NCI-H2196 treated with DMSO at 0.1 percent for 48 hours (cell line): ENCODE results near the gene EFCAB6.

Source experiments
- DNase-seq: peaks from one replicate; lab custom pipeline; 2025; ENCODE audit not compliant: unreplicated experiment; lab: John Stamatoyannopoulos, UW

EFCAB6 gene, protein sequence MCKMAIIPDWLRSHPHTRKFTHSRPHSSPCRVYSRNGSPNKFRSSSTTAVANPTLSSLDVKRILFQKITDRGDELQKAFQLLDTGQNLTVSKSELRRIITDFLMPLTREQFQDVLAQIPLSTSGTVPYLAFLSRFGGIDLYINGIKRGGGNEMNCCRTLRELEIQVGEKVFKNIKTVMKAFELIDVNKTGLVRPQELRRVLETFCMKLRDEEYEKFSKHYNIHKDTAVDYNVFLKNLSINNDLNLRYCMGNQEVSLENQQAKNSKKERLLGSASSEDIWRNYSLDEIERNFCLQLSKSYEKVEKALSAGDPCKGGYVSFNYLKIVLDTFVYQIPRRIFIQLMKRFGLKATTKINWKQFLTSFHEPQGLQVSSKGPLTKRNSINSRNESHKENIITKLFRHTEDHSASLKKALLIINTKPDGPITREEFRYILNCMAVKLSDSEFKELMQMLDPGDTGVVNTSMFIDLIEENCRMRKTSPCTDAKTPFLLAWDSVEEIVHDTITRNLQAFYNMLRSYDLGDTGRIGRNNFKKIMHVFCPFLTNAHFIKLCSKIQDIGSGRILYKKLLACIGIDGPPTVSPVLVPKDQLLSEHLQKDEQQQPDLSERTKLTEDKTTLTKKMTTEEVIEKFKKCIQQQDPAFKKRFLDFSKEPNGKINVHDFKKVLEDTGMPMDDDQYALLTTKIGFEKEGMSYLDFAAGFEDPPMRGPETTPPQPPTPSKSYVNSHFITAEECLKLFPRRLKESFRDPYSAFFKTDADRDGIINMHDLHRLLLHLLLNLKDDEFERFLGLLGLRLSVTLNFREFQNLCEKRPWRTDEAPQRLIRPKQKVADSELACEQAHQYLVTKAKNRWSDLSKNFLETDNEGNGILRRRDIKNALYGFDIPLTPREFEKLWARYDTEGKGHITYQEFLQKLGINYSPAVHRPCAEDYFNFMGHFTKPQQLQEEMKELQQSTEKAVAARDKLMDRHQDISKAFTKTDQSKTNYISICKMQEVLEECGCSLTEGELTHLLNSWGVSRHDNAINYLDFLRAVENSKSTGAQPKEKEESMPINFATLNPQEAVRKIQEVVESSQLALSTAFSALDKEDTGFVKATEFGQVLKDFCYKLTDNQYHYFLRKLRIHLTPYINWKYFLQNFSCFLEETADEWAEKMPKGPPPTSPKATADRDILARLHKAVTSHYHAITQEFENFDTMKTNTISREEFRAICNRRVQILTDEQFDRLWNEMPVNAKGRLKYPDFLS (N-terminal part only)

DNA sequence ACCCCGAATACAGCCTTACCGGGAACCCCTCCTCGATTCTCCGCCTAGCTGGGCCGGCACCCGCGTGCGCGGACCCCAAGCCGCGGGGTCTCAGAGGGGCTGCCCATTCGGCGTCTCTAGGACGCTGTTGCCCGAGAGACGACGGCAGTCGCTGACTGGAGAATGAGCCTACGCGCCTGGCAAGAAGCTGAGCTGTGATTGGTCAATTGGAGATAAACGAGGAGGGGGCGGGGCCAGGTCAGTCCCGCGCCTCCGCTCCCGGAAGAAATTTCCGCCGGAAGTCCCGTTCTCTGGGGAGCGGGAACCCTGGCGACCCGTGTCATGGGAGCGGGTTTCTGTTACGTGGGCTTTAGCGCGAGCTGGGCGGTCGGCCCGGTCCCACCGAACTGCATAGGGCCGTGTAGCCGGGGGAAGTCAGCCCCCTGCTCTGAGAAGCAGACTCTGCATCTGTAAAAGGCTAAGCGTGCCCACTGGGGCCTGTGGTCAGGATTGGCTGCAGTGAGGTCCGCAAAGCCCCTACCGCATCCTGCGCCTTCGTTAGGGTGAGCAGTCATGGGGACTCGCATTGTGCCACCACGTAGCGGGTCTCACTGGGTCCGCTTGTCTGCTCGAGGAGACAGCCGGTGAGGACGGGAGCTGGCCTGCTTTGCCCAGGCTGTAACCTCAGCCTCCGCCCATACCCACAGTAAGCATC lies at the start of gene EFCAB6:
TSS of gene EFCAB6 (minus strand) at position 157 of the 694 bp plus-strand sequence. CDS start 29,987 bp downstream, outside the sequence.
- peak; percentile 90 for DNase-seq

DNA sequence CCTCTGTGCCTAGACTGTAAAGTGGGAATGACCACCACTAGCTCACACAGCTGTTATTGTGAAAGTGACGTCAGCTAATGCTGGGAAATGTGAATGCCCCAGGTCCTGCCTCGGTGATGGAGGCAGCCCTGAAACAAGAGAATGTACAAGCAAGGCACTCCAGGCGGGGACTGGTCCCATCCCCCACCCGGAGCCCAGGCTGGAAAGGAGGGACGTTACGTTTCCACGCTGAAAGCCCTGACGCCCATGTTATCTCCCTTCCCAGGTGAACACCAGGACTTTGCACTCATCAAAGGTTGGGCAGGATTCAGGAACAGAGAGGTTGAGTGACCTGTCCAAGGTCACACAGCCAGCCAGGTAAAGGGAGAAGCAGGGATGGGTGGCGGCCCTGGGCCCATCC lies 49.4 kb upstream of the EFCAB6 start:
- DNase-seq = no peak

DNA sequence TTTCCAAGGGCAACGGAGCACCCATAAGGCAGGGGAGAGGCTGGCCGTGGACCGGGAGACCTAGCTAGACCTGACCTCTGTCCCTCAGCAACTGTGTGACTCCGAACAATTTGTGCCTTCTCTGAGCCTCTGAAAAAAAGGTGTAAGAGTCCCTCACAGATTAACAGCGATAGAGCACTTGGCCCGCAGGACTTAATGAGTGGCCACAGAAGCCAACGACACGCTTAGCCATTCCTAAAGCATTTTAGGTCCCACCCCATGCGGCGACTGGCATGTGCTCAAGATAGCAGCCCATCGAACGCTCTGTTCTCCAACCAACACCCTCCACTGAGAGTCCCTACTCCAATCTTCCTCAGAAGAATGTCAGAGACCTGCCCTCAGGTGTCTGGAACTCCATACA lies 48.7 kb upstream of the EFCAB6 start:
- DNase-seq = no peak

DNA sequence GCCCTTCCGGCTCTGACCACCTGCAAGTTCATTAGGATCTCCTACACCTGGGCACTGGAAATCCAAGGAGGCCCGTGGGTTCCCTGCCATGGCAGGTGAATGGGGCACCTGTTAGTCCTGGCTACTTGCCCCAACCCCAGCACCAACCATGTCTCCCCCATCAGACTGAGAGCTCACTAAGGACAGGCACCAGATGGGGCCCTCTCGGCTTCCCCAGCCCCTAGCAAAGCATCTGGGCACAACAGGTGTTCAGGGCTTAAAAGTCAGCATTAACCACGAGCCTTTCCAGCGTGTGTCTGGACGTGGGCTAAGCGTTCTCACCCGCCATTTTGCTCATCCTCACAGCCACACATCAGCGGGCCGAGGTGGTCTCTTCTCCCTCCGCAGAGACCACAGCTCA lies 48.0 kb upstream of the EFCAB6 start:
- no peak for DNase-seq

DNA sequence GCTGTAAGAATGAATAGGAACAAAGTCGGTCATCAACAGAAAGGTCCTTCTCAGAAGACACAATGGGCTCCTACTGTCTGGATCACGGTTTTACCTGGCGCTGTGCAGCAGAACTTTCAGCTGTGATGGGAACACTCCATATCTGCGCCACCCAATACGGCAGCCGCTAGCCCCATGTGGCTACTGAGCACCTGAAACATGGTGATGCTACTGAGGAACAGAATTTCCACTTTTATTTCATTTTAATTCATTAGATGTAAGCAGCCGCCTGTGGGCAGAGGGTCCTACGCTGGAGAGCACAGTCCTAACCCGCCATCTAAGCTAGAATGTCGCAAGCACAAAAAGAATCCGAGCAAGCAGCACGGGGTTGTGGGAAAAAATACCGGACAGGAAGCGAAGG lies 47.5 kb upstream of the EFCAB6 start:
- DNase-seq = no peak

DNA sequence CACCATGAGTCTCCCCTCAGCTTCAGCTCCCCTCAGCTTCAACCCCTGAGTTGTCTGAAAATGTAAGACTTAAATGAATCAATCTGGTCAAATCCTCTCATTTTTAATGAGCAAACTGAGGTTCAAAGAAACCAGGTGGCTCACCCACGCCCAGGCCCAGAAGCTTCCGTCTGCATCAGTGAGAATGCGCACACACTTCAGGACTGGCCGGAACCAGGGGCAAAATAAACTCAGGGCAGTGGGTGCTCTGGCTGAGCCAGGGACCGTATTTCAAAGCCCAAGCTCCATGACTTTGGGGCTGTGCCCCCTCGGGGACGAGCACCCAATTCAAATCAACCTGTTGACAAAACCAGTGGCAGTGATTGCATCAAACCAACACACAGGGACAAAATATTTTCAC lies 47.1 kb upstream of the EFCAB6 start:
- no peak for DNase-seq

DNA sequence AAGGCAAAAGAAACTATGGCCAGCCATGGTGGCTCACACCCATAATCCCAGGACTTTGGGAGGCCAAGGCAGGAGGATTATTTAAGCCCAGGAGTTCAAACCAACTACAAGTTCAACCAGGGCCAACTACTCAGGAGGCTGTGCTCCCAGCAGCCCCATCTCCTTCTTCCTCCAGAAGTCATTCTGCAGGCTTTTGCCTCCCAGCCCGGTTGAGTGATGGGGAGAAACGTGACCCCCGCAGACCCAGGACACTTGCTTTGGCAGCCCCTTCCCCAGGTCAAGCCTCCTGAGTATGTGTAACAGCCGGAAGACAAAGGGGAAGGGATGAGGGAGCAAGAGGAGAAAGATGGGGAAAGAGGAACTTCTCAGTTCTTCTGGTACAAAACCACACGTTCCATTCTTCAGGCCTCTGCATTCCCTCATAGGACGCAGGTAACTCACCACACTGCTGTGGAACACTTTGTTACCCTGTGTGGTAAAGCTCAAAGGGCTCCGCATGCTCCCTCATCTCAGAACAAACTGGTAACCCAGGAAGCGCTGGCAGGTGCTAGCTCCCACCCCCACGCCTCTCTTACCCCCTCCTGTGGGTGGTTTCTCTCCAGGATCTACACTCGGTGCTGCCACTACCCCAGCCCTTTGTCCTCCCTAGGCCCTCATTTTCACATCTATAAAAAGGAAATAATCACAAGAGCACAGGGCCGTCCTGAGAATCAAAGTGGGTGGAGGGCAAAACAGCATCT lies 46.2 kb upstream of the EFCAB6 start:
- DNase-seq = no peak

DNA sequence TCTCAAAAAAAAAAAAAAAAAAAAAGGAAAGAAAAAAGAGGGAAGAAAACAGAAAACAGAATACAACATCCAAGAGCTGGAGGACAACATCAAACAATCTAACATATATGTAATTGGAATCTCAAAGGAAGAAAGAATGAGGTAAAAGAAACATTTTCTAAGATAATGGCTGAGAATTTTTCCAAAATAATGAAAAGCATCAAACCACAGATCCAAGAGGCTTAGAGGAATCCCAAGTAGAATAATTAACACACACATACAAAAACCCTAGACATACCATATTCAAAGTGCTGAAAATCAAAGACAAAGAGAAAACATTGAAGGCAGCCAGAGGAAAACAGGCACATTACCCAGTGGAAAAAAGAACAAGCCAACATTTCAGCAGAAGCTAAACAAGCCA lies 45.3 kb upstream of the EFCAB6 start:
- no peak for DNase-seq

DNA sequence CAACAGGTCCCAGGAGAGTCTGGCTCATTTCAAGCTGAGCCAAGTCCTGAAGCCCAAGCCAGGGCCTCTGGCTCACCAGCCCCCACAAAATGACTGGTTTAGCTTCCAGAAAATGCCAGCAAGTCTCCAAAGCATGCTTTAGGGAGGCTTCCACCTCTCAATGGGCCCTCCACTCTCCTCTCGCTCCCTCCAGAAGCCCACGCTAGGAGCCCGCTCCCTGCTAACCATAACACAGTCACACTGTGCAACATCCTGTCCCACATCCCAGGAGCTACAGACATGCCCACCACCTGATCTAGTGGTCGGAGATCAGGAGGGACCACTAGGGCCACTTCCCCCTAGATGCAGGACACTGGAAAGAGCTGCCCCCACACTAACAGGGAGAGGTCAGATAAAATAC lies 43.3 kb upstream of the EFCAB6 start:
- no peak for DNase-seq

DNA sequence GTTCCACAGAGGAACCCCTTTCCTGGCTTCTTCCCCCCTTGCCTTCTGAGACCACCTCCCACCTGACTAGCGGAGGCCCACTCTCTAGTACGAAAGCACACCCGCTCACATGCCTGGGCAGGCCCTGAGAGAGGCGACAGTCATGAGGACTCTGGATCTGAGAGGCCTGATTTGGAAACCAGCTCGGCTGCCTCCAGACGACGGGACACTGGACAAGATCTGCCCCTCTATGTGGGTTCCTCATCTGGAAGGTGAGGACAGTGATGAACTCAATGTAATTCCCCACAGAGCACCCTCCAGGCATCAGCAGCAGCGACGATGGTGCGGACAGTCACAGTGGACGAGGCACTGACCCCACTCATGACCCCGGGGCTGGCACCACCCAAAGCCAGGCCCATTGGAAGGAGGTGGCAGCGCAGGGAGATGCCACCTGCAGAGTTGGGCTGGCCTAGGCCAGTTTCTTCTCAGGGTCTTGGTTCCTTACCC lies 42.7 kb upstream of the EFCAB6 start:
- no peak for DNase-seq

DNA sequence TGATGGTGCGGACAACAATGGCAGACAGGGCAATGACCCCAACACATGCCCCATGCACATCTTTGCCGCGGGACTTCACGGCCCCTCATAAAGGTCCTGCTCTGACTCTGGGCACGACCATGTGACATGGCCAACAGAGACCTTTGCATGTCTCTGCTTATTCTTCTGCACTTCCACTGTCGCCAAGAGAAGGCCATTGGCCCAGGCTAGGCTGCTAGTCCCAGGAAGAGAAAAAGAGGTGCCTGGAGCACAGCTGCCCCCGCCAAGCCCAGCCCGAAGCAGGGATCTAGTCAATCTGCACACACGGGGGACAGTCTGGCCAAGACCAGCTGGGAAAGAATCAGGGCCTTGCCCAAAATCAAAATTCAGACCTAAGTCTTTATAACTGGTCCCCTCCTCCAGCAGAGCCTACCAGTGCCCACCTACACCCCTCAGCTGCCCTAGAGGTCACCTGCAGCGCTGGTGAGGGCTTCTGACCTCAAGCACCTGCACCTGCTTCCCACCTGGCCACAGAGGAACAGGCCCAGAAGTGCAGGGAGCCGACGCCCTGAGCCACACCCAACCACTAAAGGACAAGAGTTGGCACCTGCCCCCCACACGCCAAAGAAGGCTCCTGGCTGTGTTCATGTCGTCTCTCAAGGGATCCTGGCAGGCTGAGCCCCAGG lies 42.1 kb upstream of the EFCAB6 start:
- no peak for DNase-seq

DNA sequence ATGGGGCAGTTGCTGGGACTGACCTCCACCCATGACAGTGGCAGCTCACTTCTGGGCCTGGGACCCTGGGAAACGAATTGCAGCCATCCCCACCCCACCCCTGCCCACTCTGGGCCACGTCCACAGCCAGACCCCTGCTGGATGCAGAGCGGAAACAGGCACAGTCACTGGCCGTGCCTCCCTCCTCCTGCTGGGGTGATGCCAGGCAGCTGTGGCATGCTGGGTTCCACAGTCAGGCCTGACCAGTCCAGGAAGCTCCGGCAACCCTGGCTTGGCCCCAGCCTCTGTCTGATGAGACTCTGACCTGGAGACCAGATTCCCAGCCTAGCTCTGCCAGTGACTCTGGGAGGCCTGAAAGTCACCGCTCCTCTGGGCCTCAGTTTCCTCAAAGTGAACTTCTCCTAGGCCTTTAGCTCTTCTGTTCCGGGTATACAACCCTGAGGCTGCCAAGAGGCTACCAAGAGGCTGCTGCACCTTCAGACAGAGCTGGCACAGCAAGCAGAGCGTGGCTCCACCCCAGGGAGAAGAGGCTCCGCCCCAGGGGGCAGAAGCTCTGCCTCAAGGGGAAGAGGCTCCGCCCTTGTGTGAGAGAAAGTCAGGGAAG lies 41.3 kb upstream of the EFCAB6 start:
- no peak for DNase-seq

DNA sequence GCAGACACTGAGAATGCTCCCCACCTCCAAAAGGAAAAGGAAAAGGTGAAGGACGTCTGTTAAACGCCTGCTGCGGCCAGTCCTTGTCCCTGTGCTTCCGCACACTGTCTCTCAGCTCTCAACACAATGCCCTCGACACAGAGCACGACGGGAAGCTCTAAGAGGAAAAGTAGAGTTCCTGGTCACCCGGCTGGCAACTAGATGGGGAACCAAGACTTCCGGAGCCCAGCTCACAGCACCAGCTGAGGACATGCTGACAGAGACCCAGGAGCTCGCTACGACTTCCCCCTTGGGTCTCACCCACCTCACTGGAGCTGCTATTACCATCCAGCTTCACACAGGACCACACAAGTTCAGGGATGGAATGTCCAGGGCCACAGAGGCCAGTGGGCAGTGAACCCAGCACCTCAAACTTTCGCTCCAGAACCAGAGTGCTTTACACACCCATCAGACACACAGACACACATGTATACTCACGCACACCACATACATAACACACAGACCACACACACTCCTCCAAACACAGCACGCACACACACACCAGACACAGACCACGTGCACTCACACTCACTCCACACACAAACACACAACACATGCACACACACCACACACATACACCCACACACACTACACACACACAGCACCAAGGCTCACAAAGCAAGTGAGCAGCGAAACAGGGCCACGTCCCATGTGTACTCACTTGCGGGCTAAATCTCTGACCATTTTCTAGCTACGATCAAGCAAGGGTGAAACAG lies 40.6 kb upstream of the EFCAB6 start:
- no peak for DNase-seq

DNA sequence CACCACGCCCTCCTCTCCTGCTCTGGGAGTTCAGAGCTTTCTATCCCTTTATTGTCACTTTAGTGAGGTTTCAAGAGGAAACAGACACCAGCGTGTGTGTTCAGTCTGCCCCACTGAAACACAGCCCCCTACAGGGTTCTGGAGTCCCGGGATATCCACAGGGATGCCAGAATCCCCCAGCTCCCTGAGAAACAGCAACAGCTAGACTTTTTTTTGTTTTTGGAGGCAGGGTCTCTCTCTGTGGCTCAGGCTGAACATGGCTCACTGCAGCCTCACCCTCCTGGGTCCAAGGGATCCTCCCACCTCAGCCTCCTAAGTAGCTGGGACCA lies 39.8 kb upstream of the EFCAB6 start:
- no peak for DNase-seq

DNA sequence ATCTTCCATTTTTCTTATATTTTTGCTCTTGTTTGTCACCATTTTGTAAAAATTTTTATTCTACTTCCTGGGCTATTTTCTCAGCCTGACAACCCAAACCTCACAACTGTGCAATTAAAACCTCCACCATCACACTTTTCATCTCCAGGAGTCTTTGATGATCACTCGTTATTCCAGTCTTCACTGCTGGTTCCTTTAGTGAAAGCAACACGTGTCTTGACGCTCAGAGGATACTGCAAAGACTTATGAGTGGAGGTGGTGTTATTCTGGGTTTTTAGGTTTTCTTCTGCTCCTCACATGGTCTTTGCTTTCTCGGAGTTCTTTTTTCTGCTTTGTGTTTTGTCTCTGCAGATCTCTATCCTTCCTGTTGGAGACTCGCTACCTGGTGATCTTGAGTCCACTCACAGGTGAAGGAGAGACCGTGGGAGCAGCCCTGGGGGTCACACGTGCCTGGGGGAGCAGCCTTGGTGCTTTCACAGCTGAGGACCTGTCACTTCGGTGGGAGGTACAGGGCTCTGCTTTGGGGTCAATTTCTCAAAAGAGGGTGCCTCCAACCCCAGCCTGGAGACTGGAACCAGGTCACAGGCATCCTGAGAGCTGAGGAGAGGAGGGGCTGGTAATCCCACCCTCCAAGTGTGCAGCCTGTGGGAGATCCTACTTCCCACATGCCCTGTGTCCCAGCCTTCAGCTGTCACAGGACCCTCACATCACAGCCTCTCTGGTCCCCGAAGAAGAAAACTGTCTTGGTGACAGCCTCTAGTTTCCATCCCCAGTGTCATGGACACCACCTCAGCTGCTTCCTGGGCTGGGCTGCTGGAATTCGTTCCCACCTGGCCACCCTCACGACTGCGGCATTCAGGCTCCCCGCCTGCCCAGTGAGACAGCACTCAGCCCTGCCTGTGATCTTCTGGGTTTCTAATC lies 39.2 kb upstream of the EFCAB6 start:
- DNase-seq = no peak

DNA sequence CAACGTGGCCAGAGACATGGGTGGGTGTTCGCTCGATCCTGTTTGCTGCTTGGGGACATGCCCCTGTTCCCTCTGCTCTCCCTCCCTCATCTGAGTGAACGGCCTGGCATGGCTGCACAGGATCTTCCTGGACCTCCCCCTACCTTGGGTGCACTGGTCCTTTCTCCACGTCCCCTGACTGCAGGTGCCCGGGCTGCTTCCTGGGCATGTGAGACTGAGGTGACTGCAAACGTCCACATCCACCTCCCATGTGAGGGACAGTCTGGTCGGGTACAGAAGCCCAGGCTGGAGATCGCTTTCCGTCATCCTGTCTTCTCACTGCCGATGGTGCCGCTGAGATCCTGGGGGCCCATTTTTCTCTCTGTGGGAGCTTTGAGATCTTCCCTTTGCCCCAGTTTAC lies 38.4 kb upstream of the EFCAB6 start:
- DNase-seq = no peak

DNA sequence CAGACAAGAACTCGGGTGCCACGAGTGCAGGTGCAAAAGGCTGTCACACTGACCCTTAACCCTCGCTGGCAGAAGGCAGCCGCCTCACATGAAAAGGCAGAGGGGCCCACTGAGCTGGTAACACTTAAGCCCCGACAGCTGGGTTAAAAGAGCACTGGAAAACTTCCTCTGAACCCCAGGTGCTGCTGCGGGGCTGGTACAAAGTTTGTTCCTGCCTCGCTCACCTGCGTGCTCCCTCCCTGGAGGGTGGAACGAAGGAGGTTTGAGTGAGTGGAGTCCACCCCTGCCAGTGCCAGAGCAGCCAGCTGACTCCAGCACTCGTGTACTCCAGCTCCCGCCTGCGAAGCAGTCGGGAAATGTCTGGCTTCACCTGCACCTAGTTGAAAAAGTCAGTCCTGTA lies 37.6 kb upstream of the EFCAB6 start:
- DNase-seq = no peak
